HepG2 (cell line): Measurements from ENCODE around the gene RPS15A. TPM values are rescaled to one million over a fixed set of nuclear protein-coding genes. Genes with fewer than 3 reads are reported as not detected.

Source experiments
- AGO1 ChIP-seq: fragments of 200-400 bp; formaldehyde crosslinking; IDR thresholded peaks from 2 replicates; pipeline ENCODE4 v1.6.1; 2017; ENCODE audit warnings: mild to moderate bottlenecking, low read depth, low read length, moderate library complexity; ENCODE audit not compliant: poor library complexity, severe bottlenecking
- CEBPG ChIP-seq: IDR thresholded peaks from 2 replicates; pipeline ENCODE4 v1.6.1; 2016
- GZF1 ChIP-seq: sonication (generic); formaldehyde crosslinking; IDR thresholded peaks from 2 replicates; pipeline ENCODE4 v1.5.1; 2020; ENCODE audit warnings: mild to moderate bottlenecking, missing genetic modification reagents
- SETDB1 ChIP-seq: sonication (generic); formaldehyde crosslinking; IDR thresholded peaks from 2 replicates; pipeline ENCODE4 v1.5.1; 2020; ENCODE audit warnings: missing genetic modification reagents, mild to moderate bottlenecking, borderline replicate concordance
- ZFP82 ChIP-seq: sonication (generic); formaldehyde crosslinking; IDR thresholded peaks from 2 replicates; pipeline ENCODE4 v1.5.1; 2020; ENCODE audit warnings: mild to moderate bottlenecking, missing genetic modification reagents, borderline replicate concordance
- ZNF121 ChIP-seq: sonication (generic); formaldehyde crosslinking; IDR thresholded peaks from 2 replicates; pipeline ENCODE4 v1.5.0; 2020; ENCODE audit warnings: mild to moderate bottlenecking, missing genetic modification reagents
- ZNF367 ChIP-seq: sonication (generic); formaldehyde crosslinking; IDR thresholded peaks from 2 replicates; pipeline ENCODE4 v1.4.0; 2020; ENCODE audit warnings: missing genetic modification reagents, borderline replicate concordance
- ZNF850 ChIP-seq: sonication (generic); formaldehyde crosslinking; conservative IDR thresholded peaks from 2 replicates; pipeline ENCODE4 v1.9.0; 2021; ENCODE audit warnings: mild to moderate bottlenecking, missing genetic modification reagents
- ZNF883 ChIP-seq: sonication (generic); formaldehyde crosslinking; IDR thresholded peaks from 2 replicates; pipeline ENCODE4 v1.5.1; 2020; ENCODE audit warnings: mild to moderate bottlenecking, missing genetic modification reagents; ENCODE audit errors: not compliant biosample characterization
- ZSCAN20 ChIP-seq: sonication (generic); formaldehyde crosslinking; IDR thresholded peaks from 2 replicates; pipeline ENCODE4 v1.4.0; 2020; ENCODE audit warnings: missing genetic modification reagents, mild to moderate bottlenecking, borderline replicate concordance
- polyA plus RNA-seq, 8 experiments: library from polyadenylated mRNA; depleted of rRNA in 3 of 8; stranded (reverse) in 7 of 8; unstranded in 1 of 8; fragments of >200 nt; fragmentation: Illumina TruSeq in 4 of 8; extraction: Trizol in 4 of 8; gene quantifications; 2 replicates each; pipeline versions ENCODE4 v1.2.1 to v1.2.3, GENCODE V29; 2011 to 2016; ENCODE audit warnings: low read depth in 4 of 8, missing spikeins in 1 of 8, mixed read lengths in 1 of 8; ENCODE audit not compliant: insufficient read depth in 1 of 8
- total RNA-seq, 5 experiments: library from RNA; depleted of rRNA; stranded (reverse); fragments of >200 nt; fragmentation: Illumina TruSeq; extraction: Trizol; gene quantifications; 2 replicates each; pipeline ENCODE4 v1.2.3, GENCODE V29; 2016; ENCODE audit warnings: low read depth in 1 of 5
- TF ChIP-seq, protein P1 (sequence below): sonication (generic); formaldehyde crosslinking; IDR thresholded peaks from 2 replicates; pipeline ENCODE4 v1.5.0; 2020; ENCODE audit warnings: mild to moderate bottlenecking, missing genetic modification reagents
- TF ChIP-seq, protein P2 (sequence below): IDR thresholded peaks from 2 replicates; pipeline ENCODE4 v1.6.1; 2016; ENCODE audit warnings: mild to moderate bottlenecking, missing biosample characterization, missing genetic modification reagents
- TF ChIP-seq, protein P3 (sequence below): sonication (generic); formaldehyde crosslinking; conservative IDR thresholded peaks from 2 replicates; pipeline ENCODE4 v1.4.0; 2020; ENCODE audit warnings: missing genetic modification reagents
- TF ChIP-seq, protein P4 (sequence below): sonication (generic); formaldehyde crosslinking; IDR thresholded peaks from 2 replicates; pipeline ENCODE4 v1.8.1; 2023; ENCODE audit warnings: missing genetic modification reagents, mild to moderate bottlenecking, borderline replicate concordance
- TF ChIP-seq, protein P5 (sequence below), 2 experiments: sonication (generic) in 1 of 2; formaldehyde crosslinking in 1 of 2; IDR thresholded peaks; 2 replicates each; pipeline versions ENCODE4 v1.6.1 to v1.9.0; 2014 to 2022; ENCODE audit warnings: antibody characterized with exemption in 1 of 2, borderline replicate concordance in 1 of 2, inconsistent platforms in 1 of 2, low read depth in 1 of 2, missing genetic modification reagents in 1 of 2
- TF ChIP-seq, protein P6 (sequence below): sonication (generic); formaldehyde crosslinking; IDR thresholded peaks from 2 replicates; pipeline ENCODE4 v1.8.0; 2023; ENCODE audit warnings: mild to moderate bottlenecking, missing genetic modification reagents

Gene RPS15A
- total and polyA plus RNA-seq, 2 of the 13 experiments (the other 11 are each of a cell fraction or from before 2014, with no cell fraction given) = 5,489 to 9,457 TPM

DNA sequence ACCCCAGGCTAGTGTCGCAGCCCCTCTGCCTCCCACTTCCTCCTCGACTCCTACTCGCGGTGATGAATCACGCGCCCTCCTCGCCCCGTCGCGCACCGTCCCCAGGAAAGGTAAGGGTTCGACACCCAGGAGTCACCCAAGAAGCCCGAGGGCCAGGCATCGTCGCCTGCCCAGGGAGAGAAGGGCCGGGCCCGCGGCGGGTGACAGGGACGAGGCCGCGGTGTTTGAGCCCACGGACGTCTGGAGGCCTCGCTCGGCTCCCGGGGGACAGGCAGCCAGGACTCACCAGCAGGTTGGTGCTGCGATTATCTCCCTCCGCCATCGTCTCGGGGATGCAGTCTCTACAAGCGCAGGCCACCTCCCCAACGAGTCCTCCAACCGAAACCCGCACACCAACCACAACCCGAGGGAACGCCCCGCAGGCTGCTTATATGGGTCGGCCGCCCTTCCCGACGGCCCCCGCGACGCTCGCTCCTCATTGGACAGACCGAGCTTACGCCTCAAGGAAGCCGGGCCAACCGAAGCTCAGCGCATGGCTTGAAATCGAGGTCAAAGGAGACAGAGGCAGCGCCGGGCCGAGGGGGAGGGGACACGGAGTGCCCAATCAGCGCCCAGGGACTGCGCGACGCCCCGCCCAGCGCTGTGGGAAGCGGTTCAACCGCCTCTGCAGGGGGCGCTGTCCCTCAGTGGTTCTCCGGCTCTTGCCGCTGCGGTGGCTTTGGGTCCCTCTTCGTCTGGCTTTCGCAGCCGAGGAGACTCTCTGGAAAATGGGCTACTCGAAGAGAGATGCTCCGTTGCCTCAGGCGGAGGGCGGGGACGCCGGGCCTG lies 11.2 kb upstream of the RPS15A start, which contains the start of gene ARL6IP1 (continued):
- TF ChIP-seq, protein P1, sequence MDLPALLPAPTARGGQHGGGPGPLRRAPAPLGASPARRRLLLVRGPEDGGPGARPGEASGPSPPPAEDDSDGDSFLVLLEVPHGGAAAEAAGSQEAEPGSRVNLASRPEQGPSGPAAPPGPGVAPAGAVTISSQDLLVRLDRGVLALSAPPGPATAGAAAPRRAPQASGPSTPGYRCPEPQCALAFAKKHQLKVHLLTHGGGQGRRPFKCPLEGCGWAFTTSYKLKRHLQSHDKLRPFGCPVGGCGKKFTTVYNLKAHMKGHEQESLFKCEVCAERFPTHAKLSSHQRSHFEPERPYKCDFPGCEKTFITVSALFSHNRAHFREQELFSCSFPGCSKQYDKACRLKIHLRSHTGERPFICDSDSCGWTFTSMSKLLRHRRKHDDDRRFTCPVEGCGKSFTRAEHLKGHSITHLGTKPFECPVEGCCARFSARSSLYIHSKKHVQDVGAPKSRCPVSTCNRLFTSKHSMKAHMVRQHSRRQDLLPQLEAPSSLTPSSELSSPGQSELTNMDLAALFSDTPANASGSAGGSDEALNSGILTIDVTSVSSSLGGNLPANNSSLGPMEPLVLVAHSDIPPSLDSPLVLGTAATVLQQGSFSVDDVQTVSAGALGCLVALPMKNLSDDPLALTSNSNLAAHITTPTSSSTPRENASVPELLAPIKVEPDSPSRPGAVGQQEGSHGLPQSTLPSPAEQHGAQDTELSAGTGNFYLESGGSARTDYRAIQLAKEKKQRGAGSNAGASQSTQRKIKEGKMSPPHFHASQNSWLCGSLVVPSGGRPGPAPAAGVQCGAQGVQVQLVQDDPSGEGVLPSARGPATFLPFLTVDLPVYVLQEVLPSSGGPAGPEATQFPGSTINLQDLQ (CRISPR knock-in tag) = peak; percentile 94; the same call in 1 of the 2 replicates
- no peak for TF ChIP-seq SETDB1 (CRISPR knock-in tag)
- TF ChIP-seq, protein P2, sequence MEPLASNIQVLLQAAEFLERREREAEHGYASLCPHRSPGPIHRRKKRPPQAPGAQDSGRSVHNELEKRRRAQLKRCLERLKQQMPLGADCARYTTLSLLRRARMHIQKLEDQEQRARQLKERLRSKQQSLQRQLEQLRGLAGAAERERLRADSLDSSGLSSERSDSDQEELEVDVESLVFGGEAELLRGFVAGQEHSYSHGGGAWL (CRISPR knock-in tag) = peak; percentile 95
- TF ChIP-seq AGO1 = peak; percentile 92
- peak; percentile 74; the same call in 1 of the 2 replicates for TF ChIP-seq ZNF367 (CRISPR knock-in tag)
- TF ChIP-seq, protein P3, sequence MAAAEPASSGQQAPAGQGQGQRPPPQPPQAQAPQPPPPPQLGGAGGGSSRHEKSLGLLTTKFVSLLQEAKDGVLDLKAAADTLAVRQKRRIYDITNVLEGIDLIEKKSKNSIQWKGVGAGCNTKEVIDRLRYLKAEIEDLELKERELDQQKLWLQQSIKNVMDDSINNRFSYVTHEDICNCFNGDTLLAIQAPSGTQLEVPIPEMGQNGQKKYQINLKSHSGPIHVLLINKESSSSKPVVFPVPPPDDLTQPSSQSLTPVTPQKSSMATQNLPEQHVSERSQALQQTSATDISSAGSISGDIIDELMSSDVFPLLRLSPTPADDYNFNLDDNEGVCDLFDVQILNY (CRISPR knock-in tag) = peak; percentile 86
- TF ChIP-seq ZNF850 (CRISPR knock-in tag) = peak; percentile 96
- TF ChIP-seq ZNF883 (CRISPR knock-in tag) = peak; percentile 98
- peak; percentile 79 for TF ChIP-seq ZSCAN20
- TF ChIP-seq, protein P4, sequence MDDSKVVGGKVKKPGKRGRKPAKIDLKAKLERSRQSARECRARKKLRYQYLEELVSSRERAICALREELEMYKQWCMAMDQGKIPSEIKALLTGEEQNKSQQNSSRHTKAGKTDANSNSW (CRISPR knock-in tag) = peak; percentile 69; the same call in 1 of the 2 replicates
- TF ChIP-seq ZFP82 (CRISPR knock-in tag) = peak; percentile 99
- TF ChIP-seq, protein P5, sequence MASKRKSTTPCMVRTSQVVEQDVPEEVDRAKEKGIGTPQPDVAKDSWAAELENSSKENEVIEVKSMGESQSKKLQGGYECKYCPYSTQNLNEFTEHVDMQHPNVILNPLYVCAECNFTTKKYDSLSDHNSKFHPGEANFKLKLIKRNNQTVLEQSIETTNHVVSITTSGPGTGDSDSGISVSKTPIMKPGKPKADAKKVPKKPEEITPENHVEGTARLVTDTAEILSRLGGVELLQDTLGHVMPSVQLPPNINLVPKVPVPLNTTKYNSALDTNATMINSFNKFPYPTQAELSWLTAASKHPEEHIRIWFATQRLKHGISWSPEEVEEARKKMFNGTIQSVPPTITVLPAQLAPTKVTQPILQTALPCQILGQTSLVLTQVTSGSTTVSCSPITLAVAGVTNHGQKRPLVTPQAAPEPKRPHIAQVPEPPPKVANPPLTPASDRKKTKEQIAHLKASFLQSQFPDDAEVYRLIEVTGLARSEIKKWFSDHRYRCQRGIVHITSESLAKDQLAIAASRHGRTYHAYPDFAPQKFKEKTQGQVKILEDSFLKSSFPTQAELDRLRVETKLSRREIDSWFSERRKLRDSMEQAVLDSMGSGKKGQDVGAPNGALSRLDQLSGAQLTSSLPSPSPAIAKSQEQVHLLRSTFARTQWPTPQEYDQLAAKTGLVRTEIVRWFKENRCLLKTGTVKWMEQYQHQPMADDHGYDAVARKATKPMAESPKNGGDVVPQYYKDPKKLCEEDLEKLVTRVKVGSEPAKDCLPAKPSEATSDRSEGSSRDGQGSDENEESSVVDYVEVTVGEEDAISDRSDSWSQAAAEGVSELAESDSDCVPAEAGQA (IDR thresholded peaks at IDR 0.05; ENCODE audit: low read depth) = peak; percentile 70; the same call in 1 of the 2 replicates
- TF ChIP-seq, protein P5 (CRISPR knock-in tag; IDR thresholded peaks at IDR 0.05; ENCODE audit: borderline replicate concordance) = peak; percentile 72
- TF ChIP-seq, protein P6, sequence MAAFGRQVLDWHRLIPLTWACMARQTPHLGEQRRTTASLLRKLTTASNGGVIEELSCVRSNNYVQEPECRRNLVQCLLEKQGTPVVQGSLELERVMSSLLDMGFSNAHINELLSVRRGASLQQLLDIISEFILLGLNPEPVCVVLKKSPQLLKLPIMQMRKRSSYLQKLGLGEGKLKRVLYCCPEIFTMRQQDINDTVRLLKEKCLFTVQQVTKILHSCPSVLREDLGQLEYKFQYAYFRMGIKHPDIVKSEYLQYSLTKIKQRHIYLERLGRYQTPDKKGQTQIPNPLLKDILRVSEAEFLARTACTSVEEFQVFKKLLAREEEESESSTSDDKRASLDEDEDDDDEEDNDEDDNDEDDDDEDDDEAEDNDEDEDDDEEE (CRISPR knock-in tag) = no peak; the same call in 1 of the 2 replicates
- TF ChIP-seq CEBPG (CRISPR knock-in tag) = peak; percentile 64
- no peak; the same call in 1 of the 2 replicates for TF ChIP-seq ZNF121 (CRISPR knock-in tag)
- TF ChIP-seq GZF1 (CRISPR knock-in tag) = peak; percentile 87
